ENCODE data around the gene ANKS1B.

ANKS1B gene

DNA sequence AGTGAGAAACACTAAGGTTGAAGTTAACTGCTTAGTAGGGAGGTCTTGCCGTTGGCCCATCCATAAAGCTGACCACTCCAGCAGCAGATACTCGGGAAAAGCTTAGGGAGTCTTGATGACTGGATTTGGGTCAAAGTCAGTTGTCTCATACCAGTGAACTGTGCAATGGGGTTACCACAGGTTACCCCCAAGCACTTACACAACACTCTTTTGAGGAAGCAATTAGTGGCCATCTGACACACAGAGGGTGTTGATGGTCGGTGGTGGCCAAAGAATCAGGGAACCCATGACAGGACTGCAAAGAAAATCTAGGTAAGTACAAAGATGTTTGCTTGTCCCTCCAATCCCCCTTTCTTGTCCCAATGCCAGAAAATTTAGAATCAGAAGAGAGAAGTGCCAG is 929.4 kb downstream of the ANKS1B start:
- TF ChIP-seq, protein P1, sequence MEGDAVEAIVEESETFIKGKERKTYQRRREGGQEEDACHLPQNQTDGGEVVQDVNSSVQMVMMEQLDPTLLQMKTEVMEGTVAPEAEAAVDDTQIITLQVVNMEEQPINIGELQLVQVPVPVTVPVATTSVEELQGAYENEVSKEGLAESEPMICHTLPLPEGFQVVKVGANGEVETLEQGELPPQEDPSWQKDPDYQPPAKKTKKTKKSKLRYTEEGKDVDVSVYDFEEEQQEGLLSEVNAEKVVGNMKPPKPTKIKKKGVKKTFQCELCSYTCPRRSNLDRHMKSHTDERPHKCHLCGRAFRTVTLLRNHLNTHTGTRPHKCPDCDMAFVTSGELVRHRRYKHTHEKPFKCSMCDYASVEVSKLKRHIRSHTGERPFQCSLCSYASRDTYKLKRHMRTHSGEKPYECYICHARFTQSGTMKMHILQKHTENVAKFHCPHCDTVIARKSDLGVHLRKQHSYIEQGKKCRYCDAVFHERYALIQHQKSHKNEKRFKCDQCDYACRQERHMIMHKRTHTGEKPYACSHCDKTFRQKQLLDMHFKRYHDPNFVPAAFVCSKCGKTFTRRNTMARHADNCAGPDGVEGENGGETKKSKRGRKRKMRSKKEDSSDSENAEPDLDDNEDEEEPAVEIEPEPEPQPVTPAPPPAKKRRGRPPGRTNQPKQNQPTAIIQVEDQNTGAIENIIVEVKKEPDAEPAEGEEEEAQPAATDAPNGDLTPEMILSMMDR (conservative IDR thresholded peaks at IDR 0.05; ENCODE audit: low read depth) = no peak
- H3K27ac ChIP-seq = no peak overlapping the region
- no peak for DNase-seq (ENCODE audit: low spot score)
- ChIA-PET POLR2A (ENCODE audit: low non-redundant PET) (no interaction called here), CTCF (interaction anchor here (0.8 kb wide), 1 partner anchor 1539 kb away, joined by 6 read pairs; no protein-coding TSS in a partner anchor)

DNA sequence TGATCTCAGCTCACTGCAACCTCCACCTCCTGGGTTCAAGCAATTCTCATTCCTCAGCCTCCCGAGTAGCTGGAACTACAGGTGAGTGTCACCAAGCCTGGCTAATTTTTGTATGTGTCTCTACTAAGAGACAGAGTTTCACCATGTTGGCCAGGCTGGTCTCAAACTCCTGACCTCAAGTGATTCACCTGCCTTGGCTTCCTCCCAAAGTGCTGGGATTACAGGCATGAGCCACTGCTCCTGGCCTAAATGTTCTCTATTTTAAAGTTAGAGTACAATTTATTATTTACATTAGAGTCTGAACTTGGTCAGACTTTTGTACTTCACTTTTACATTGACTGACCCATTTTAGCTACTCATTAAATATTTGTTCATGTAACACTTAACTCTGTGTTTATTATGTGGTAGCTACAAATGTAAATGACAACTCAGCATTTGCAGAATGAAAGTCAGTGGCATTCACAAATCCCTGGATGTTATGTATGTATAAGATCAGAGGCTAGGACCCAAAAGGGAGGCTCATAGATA is 930.1 kb downstream of the ANKS1B start:
- TF ChIP-seq, protein P1 (conservative IDR thresholded peaks at IDR 0.05; ENCODE audit: low read depth) = no peak
- H3K27ac ChIP-seq = no peak overlapping the region
- CTCF ChIA-PET = no interaction called here
- POLR2A ChIA-PET (ENCODE audit: low non-redundant PET) = no interaction called here
- DNase-seq (ENCODE audit: low spot score) = no peak

DNA sequence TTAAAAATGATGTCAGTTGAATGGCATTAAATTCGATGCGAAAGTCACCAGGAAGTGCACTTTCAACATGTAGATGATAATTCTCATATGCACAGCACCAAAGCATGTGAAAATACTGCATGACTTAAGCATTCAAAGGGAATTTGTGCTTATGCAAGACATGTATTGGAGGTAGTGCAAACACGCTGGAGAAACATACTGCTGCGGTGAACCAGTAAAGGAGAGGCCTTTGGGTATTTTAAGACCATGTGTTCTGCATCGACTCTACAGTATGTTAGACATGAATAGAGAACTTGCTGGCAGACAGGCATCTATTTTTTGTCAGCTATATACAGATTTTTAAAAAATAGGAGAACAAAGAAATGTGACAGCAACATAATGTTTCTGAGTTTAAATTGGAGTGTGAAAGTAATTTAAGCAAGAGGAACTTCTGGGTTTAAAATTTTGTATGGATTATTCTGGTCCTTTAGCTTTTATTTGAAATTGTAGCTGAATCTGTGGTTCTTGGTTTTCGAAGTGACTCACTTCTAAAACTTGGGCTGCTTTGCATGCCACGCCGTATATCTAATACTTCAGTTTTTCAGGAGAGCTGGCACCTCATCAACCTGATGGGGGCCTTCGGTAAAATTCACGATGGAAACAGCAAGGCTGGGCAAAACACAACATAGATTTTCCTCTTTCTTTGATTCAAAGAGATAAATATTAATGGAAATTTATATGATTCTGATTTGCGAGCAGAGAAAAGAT is 930.9 kb downstream of the ANKS1B start:
- DNase-seq (ENCODE audit: low spot score) = no peak
- CTCF ChIA-PET = interaction anchor here (0.5 kb wide), 1 partner anchor 443 kb away, joined by 3 read pairs; no protein-coding TSS in a partner anchor
- POLR2A ChIA-PET (ENCODE audit: low non-redundant PET) = no interaction called here
- TF ChIP-seq, protein P1 (conservative IDR thresholded peaks at IDR 0.05; ENCODE audit: low read depth) = no peak
- no peak overlapping the region for H3K27ac ChIP-seq

DNA sequence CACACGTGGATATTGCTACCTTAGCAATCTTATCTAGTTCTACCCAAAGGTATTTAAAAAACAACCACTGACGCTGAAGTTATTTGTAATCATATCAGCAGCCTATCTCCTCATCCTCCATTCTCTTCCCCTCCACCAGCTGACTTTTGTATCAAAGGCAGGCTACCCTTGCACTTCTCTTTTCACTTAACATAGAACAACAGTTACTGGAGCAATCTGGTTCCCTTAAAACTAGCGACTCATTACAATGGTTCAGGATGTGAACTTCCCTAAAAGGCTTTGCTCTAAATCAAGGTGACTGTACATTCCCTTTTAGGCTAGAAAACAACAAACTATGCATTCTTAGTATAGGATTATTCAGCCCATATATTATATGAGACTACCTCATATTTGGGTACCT is 935.0 kb downstream of the ANKS1B start:
- POLR2A ChIA-PET (ENCODE audit: low non-redundant PET) = no interaction called here
- TF ChIP-seq, protein P1 (conservative IDR thresholded peaks at IDR 0.05; ENCODE audit: low read depth) = no peak
- no peak for DNase-seq (ENCODE audit: low spot score)
- H3K27ac ChIP-seq = no peak overlapping the region
- CTCF ChIA-PET = interaction anchor here (0.7 kb wide), 1 partner anchor 1019 kb away, joined by 4 read pairs; no protein-coding TSS in a partner anchor

DNA sequence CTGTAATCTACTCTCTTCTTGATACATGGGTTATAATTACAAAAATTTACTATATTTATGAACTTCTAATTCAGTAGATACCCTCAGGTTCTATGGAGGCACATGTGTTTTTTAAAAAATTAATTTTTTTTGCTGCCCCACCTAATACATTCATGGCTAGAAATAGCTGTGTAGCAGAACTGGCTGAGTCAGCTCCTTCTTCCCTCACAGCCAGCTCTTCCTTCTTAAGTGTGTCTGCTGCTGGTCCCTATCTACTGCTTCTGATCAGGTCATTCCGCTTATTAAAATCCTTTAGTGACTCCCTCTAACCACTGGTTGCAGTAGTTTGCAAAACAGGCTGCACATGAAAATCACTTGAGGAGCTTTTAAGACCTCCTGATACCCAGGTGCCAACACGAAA is 939.6 kb downstream of the ANKS1B start:
- ChIA-PET POLR2A (ENCODE audit: low non-redundant PET) (no interaction called here), CTCF (interaction anchor here (0.7 to 1.0 kb wide), 3 partner anchors 614 to 1736 kb away, joined by 3 to 6 read pairs (median 3); no protein-coding TSS in a partner anchor)
- H3K27ac ChIP-seq = no peak overlapping the region
- TF ChIP-seq, protein P1 (conservative IDR thresholded peaks at IDR 0.05; ENCODE audit: low read depth) = no peak
- no peak for DNase-seq (ENCODE audit: low spot score)

DNA sequence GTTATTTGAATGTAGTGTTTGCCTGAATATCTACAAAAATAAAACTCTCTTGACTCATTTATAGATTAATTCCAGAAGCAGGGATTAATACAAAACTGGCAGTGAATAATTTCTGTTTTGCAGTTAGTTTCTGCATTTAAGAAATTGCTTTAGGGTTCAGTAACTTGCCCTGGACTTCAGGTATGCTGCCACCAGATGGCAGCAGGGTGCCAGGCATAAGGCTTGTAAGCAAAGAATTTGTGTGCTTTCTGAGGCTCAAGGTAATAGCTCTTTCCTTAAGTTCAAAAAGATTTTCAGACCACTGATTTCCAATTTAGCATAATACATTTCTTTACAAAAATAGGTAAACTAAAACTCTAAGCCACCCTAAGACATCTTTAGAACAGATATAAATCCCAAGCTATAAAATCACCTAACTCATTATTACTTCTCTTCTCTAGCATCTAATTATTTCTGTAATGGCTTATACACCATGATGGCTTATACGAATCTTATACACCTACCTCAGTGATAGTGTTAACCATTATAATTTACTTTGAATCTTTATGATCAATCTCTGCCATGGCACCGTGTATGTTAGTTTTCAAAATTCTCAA is 941.3 kb downstream of the ANKS1B start:
- TF ChIP-seq, protein P1 (conservative IDR thresholded peaks at IDR 0.05; ENCODE audit: low read depth) = peak; percentile 90
- peak; percentile 45 for DNase-seq (ENCODE audit: low spot score)
- H3K27ac ChIP-seq = no peak overlapping the region
- CTCF ChIA-PET = interaction anchor here (0.7 to 1.2 kb wide), 4 partner anchors 10 to 724 kb away, joined by 3 to 12 read pairs (median 4); no protein-coding TSS in a partner anchor
- POLR2A ChIA-PET (ENCODE audit: low non-redundant PET) = no interaction called here
